GM12872 (cell line): ENCODE measurements around the gene HID1.

Source experiments
- CTCF ChIP-seq: IDR thresholded peaks from 3 replicates; pipeline ENCODE4 v1.5.1; 2011; ENCODE audit warnings: low read depth, mild to moderate bottlenecking, low read length, moderate library complexity; ENCODE audit not compliant: insufficient read depth

HID1 gene

GRCh38 chr17:74979408-74980146 lies 7.0 kb upstream of the HID1 start:
- TF ChIP-seq CTCF, result no peak

DNA sequence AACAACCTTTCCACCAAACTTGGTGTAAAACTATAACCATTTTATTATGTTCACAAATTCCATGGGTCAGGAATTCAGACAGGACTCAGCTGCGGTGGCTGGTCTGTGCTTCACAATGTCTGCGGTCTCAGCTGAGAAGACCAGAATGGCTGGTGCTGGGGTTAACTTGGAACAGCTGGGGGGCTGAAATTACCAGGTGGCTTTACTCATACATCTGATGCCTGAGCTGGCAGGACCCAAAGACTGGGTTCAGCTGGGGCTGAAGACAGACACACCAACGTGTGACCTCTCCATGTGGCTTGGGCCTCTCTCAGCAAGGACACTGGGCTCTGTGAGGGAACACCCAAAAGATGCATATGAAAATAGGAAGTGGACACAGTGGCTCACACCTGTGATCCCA lies 5.7 kb upstream of the HID1 start:
- TF ChIP-seq CTCF, result no peak

DNA sequence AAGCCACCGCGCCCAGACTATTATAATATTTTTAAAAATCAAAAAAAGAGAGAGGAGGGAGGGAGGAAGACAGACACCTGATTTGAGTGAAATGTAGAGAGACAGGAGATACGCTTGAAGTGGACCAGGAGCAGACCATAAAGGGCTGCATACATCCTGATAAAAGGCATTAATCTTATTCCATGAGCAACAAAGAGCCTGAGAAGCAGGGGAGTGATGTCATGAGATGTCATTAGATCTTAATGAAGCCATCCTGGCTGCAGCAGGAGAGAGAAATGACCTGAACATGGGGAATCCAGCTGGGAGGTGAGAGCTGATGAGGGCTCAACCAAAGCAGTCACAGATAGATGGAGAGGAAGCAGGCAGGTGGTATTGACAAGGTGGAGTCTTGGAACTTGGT lies 5.2 kb upstream of the HID1 start:
- no peak for TF ChIP-seq CTCF

DNA sequence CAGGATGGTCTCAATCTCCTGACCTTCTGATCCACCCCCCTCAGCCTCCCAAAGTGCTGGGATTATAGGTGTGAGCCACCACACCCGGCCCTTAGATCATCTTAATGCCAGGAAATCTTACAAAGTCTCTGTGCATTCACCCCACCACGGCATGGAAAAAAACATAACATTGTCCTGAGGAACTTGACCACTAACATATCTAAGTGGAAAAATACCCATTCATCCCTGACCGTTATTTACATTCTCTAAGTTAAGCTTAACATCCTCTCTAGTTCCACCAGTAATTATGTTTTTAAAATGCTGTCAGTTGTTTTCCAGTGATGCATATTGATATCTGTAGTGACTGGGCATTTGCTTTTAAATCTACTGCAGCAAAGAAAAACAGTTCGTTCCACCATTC lies 3.4 kb upstream of the HID1 start:
- no peak for TF ChIP-seq CTCF

GRCh38 chr17:74972973-74973328 lies 392 bp upstream of the HID1 start:
- no peak for TF ChIP-seq CTCF

- no peak for TF ChIP-seq CTCF
Measured at GRCh38 chr17:74971842-74972106, 785 bp downstream of the HID1 start.

DNA sequence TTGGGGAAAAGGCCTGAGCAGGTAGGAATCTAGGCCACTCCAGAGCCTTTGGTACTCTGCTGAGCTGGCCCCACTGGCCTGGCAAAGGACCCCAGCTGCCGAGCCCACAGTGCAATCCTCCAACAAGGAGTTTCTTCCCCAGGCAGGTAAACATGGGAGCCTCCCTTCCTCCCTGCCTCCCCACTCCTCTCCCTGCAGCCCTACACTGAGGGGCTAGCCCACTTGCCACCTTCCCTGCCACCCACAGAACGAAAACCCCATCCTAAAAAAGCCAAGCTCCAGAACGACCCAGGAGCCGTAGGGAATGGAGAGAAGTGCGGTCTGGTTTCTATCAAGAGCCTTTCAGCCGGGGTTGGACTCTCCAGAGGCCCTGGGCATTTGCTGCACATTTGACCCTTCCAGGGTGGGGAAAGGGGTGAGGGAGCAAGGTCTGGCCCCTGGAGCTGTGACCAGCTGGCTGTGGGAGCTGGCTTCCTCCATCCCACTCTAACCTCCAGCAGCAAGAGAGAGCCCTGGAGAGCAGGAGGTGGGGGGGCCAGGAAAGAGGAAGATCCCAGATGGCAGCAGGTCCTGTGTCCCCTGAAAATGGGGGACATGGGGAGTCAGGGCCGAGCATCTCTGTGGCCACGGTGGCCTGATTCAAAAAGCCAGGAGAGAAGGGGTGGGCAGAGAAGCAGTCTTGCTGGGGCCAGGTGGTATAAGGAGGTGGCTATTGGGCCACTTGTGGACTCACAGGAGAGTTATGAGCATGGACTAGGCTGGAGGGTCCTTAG lies 1.3 kb downstream of the HID1 start:
- no peak for TF ChIP-seq CTCF

- no peak for TF ChIP-seq CTCF
Measured at GRCh38 chr17:74970395-74970794, 2.2 kb downstream of the HID1 start.
